Cerebellar nuclear complex (tissue), 1 donor: ENCODE data around the gene OPN3.
"Not testable (repeated sequence)": the region's sequence is repeated elsewhere in the genome, so short reads cannot be mapped to it uniquely, and the experiment has no call there.

Source experiments
- DNase-seq, 2 experiments: peaks; one replicate each; lab custom pipeline; 2025; lab: John Stamatoyannopoulos, UW

OPN3 gene

GRCh38 chr1:241640149-241640866 lies at the start of gene OPN3, which contains the start of gene CHML:
Gene OPN3 (minus strand): TSS chr1:241640369. CDS start chr1:241640254, 115 bp downstream.
Gene CHML (minus strand): TSS chr1:241640369. CDS start chr1:241635766, 4,603 bp downstream.
- peak in 1 of 2 experiments; percentile 57 for DNase-seq

- DNase-seq = no peak
These were observed 48.8 kb upstream of the OPN3 start for GRCh38 chr1:241688940-241689368.

- no peak for DNase-seq
These were observed 43.9 kb upstream of the OPN3 start for GRCh38 chr1:241684108-241684507.

GRCh38 chr1:241682921-241683320 lies 42.8 kb upstream of the OPN3 start:
- no peak for DNase-seq

GRCh38 chr1:241681861-241682448 lies 41.8 kb upstream of the OPN3 start:
- not testable (repeated sequence) for DNase-seq

GRCh38 chr1:241679961-241680360 lies 39.8 kb upstream of the OPN3 start:
- no peak for DNase-seq

- DNase-seq = no peak
These were observed 39.2 kb upstream of the OPN3 start for GRCh38 chr1:241679404-241679803.

GRCh38 chr1:241678536-241678935 lies 38.4 kb upstream of the OPN3 start:
- DNase-seq = no peak

GRCh38 chr1:241677201-241677600 lies 37.0 kb upstream of the OPN3 start:
- DNase-seq = no peak

- DNase-seq = no peak
These were observed 35.8 kb upstream of the OPN3 start for GRCh38 chr1:241675983-241676382.

- no peak for DNase-seq
These were observed 34.7 kb upstream of the OPN3 start for GRCh38 chr1:241674805-241675384.

GRCh38 chr1:241672301-241672700 lies 32.1 kb upstream of the OPN3 start:
- no peak for DNase-seq

- no peak for DNase-seq
These were observed 26.2 kb upstream of the OPN3 start for GRCh38 chr1:241666419-241666818.

GRCh38 chr1:241660424-241660972 lies 20.3 kb upstream of the OPN3 start:
- DNase-seq = no peak

- DNase-seq = not testable (repeated sequence)
These were observed 18.8 kb upstream of the OPN3 start for GRCh38 chr1:241659016-241659415.

GRCh38 chr1:241658081-241658793 lies 18.1 kb upstream of the OPN3 start:
- no peak for DNase-seq

GRCh38 chr1:241654641-241655040 lies 14.5 kb upstream of the OPN3 start:
- DNase-seq = no peak

- no peak for DNase-seq
These were observed 13.8 kb upstream of the OPN3 start for GRCh38 chr1:241654019-241654418.

GRCh38 chr1:241652012-241652411 lies 11.8 kb upstream of the OPN3 start, which contains the start of gene WDR64:
Gene WDR64 (plus strand): TSS chr1:241652281. CDS start chr1:241652485, 204 bp downstream.
- DNase-seq = no peak

GRCh38 chr1:241648159-241648558 lies 8.0 kb upstream of the OPN3 start:
- no peak for DNase-seq

GRCh38 chr1:241647658-241648057 lies 7.5 kb upstream of the OPN3 start:
- no peak for DNase-seq

- no peak for DNase-seq
These were observed 6.0 kb upstream of the OPN3 start for GRCh38 chr1:241646201-241646600.
